GM18508 (cell line): ENCODE data around the gene COL5A1.

ENCODE experiments used
- ATAC-seq: cut with Tn5 transposase; IDR thresholded peaks from one replicate; pipeline ENCODE4 v1.9.1; 2021; ENCODE audit warnings: moderate number of reproducible peaks; ENCODE audit not compliant: insufficient read depth, unreplicated experiment

COL5A1 gene

GRCh38 chr9:134778841-134779411 is 137.3 kb downstream of the COL5A1 start:
- no peak for ATAC-seq

GRCh38 chr9:134779640-134780039 is 138.0 kb downstream of the COL5A1 start:
- no peak for ATAC-seq

- ATAC-seq = no peak
Measured at GRCh38 chr9:134781591-134782302, 140.1 kb downstream of the COL5A1 start.

GRCh38 chr9:134782921-134783698 is 141.5 kb downstream of the COL5A1 start:
- no peak for ATAC-seq

- no peak for ATAC-seq
Measured at GRCh38 chr9:134783699-134784039, 142.1 kb downstream of the COL5A1 start.

- no peak for ATAC-seq
Measured at GRCh38 chr9:134784577-134785305, 143.1 kb downstream of the COL5A1 start.

GRCh38 chr9:134785325-134786108 is 143.9 kb downstream of the COL5A1 start:
- no peak for ATAC-seq

GRCh38 chr9:134787601-134788531 is 146.3 kb downstream of the COL5A1 start:
- no peak for ATAC-seq

- ATAC-seq = no peak
Measured at GRCh38 chr9:134789168-134789567, 147.6 kb downstream of the COL5A1 start.

- ATAC-seq = no peak
Measured at GRCh38 chr9:134791009-134791408, 149.4 kb downstream of the COL5A1 start.

- ATAC-seq = no peak
Measured at GRCh38 chr9:134792627-134793026, 151.0 kb downstream of the COL5A1 start.

- ATAC-seq = no peak
Measured at GRCh38 chr9:134793288-134794188, 151.9 kb downstream of the COL5A1 start.

GRCh38 chr9:134794663-134795370 is 153.2 kb downstream of the COL5A1 start:
- no peak for ATAC-seq

GRCh38 chr9:134795446-134795845 is 153.8 kb downstream of the COL5A1 start:
- ATAC-seq = no peak

- no peak for ATAC-seq
Measured at GRCh38 chr9:134796882-134797281, 155.3 kb downstream of the COL5A1 start.

- no peak for ATAC-seq
Measured at GRCh38 chr9:134800791-134801339, 159.3 kb downstream of the COL5A1 start.

- no peak for ATAC-seq
Measured at GRCh38 chr9:134802216-134802795, 160.7 kb downstream of the COL5A1 start.
